ENCODE data around the gene C2. TPM values are rescaled to one million over a fixed set of nuclear protein-coding genes. Genes with fewer than 3 reads are reported as not detected.

Gene C2
- total RNA-seq, 1 experiment from 2014 or later = 1.7 TPM

GRCh38 chr6:31889331-31889972 is 38.1 kb upstream of the C2 start:
- DNase-seq = no peak
- Histone ChIP-seq H3K36me3 (replicated peaks; ENCODE audit: control insufficient read depth, insufficient read depth, low read length) (peaks cover 57% of the 10 kb centered on the region), H3K27me3 (ENCODE audit: control insufficient read depth, insufficient read depth, low read length) (no peaks in the 10 kb centered on the region), H3K4me3 (ENCODE audit: insufficient read depth, low read depth, low read length) (no peak overlapping the region)

- H3K4me3 ChIP-seq (ENCODE audit: insufficient read depth, low read depth, low read length) = no peak overlapping the region
- peaks cover 43% of the 10 kb centered on the region for H3K36me3 ChIP-seq (replicated peaks; ENCODE audit: control insufficient read depth, insufficient read depth, low read length)
- H3K27me3 ChIP-seq (ENCODE audit: control insufficient read depth, insufficient read depth, low read length) = no peaks in the 10 kb centered on the region
- DNase-seq = peak; percentile 32
These were observed 34.7 kb upstream of the C2 start for GRCh38 chr6:31892821-31893220.

GRCh38 chr6:31896493-31896855 is 31.0 kb upstream of the C2 start:
- DNase-seq = no peak
- H3K36me3 ChIP-seq (replicated peaks; ENCODE audit: control insufficient read depth, insufficient read depth, low read length) = peaks cover 24% of the 10 kb centered on the region
- no peaks in the 10 kb centered on the region for H3K27me3 ChIP-seq (ENCODE audit: control insufficient read depth, insufficient read depth, low read length)
- H3K4me3 ChIP-seq (ENCODE audit: insufficient read depth, low read depth, low read length) = peak overlapping the region; percentile 87

GRCh38 chr6:31896856-31897611 is 30.5 kb upstream of the C2 start:
- Histone ChIP-seq H3K36me3 (replicated peaks; ENCODE audit: control insufficient read depth, insufficient read depth, low read length) (peaks cover 23% of the 10 kb centered on the region), H3K4me3 (ENCODE audit: insufficient read depth, low read depth, low read length) (peak overlapping the region; percentile 87), H3K27me3 (ENCODE audit: control insufficient read depth, insufficient read depth, low read length) (no peaks in the 10 kb centered on the region)
- DNase-seq = peak; percentile 96

- no peaks in the 10 kb centered on the region for H3K27me3 ChIP-seq (ENCODE audit: control insufficient read depth, insufficient read depth, low read length)
- H3K36me3 ChIP-seq (replicated peaks; ENCODE audit: control insufficient read depth, insufficient read depth, low read length) = peaks cover 16% of the 10 kb centered on the region
- DNase-seq = peak; percentile 97
- peak within 1 kb of the TSS; percentile 87 for H3K4me3 ChIP-seq (ENCODE audit: insufficient read depth, low read depth, low read length)
These were observed 29.7 kb upstream of the C2 start, which contains the start of gene EHMT2 for GRCh38 chr6:31897612-31898382. Gene EHMT2, minus strand, starts transcription at chr6:31897698. Its CDS starts 21 bp downstream, at chr6:31897677.

GRCh38 chr6:31898383-31899011 is 29.0 kb upstream of the C2 start:
- Histone ChIP-seq H3K36me3 (replicated peaks; ENCODE audit: control insufficient read depth, insufficient read depth, low read length) (peaks cover 11% of the 10 kb centered on the region), H3K27me3 (ENCODE audit: control insufficient read depth, insufficient read depth, low read length) (no peaks in the 10 kb centered on the region), H3K4me3 (ENCODE audit: insufficient read depth, low read depth, low read length) (peak overlapping the region; percentile 87)
- peak; percentile 76 for DNase-seq

- Histone ChIP-seq H3K27me3 (ENCODE audit: control insufficient read depth, insufficient read depth, low read length) (no peaks in the 10 kb centered on the region), H3K36me3 (replicated peaks; ENCODE audit: control insufficient read depth, insufficient read depth, low read length) (peaks cover 11% of the 10 kb centered on the region), H3K4me3 (ENCODE audit: insufficient read depth, low read depth, low read length) (no peak overlapping the region)
- DNase-seq = no peak
These were observed 28.3 kb upstream of the C2 start for GRCh38 chr6:31899215-31899614.

- H3K36me3 ChIP-seq (replicated peaks; ENCODE audit: control insufficient read depth, insufficient read depth, low read length) = peaks cover 9% of the 10 kb centered on the region
- no peaks in the 10 kb centered on the region for H3K27me3 ChIP-seq (ENCODE audit: control insufficient read depth, insufficient read depth, low read length)
- peak; percentile 19 for DNase-seq
- no peak overlapping the region for H3K4me3 ChIP-seq (ENCODE audit: insufficient read depth, low read depth, low read length)
These were observed 27.4 kb upstream of the C2 start for GRCh38 chr6:31899882-31900722.

GRCh38 chr6:31900917-31901414 is 26.6 kb upstream of the C2 start:
- Histone ChIP-seq H3K4me3 (ENCODE audit: insufficient read depth, low read depth, low read length) (peak overlapping the region; percentile 65), H3K36me3 (replicated peaks; ENCODE audit: control insufficient read depth, insufficient read depth, low read length) (peaks cover 2% of the 10 kb centered on the region), H3K27me3 (ENCODE audit: control insufficient read depth, insufficient read depth, low read length) (no peaks in the 10 kb centered on the region)
- DNase-seq = peak; percentile 55

- Histone ChIP-seq H3K27me3 (ENCODE audit: control insufficient read depth, insufficient read depth, low read length) (no peaks in the 10 kb centered on the region), H3K4me3 (ENCODE audit: insufficient read depth, low read depth, low read length) (peak overlapping the region; percentile 65), H3K36me3 (replicated peaks; ENCODE audit: control insufficient read depth, insufficient read depth, low read length) (no peaks in the 10 kb centered on the region; the same call in 1 of the 2 replicates)
- DNase-seq = peak; percentile 90
These were observed 26.0 kb upstream of the C2 start for GRCh38 chr6:31901415-31901952.

- DNase-seq = peak; percentile 99
- peak within 1 kb of the TSS; percentile 65 for H3K4me3 ChIP-seq (ENCODE audit: insufficient read depth, low read depth, low read length)
- no peaks in the 10 kb centered on the region; the same call in 1 of the 2 replicates for H3K36me3 ChIP-seq (replicated peaks; ENCODE audit: control insufficient read depth, insufficient read depth, low read length)
- H3K27me3 ChIP-seq (ENCODE audit: control insufficient read depth, insufficient read depth, low read length) = no peaks in the 10 kb centered on the region
These were observed 25.4 kb upstream of the C2 start, which contains the start of gene ZBTB12 for GRCh38 chr6:31901953-31902643. Gene ZBTB12, minus strand, starts transcription at chr6:31902086. Its CDS starts 781 bp downstream, at chr6:31901305.

GRCh38 chr6:31903957-31904356 is 23.6 kb upstream of the C2 start:
- no peaks in the 10 kb centered on the region; the same call in 1 of the 2 replicates for H3K36me3 ChIP-seq (replicated peaks; ENCODE audit: control insufficient read depth, insufficient read depth, low read length)
- H3K27me3 ChIP-seq (ENCODE audit: control insufficient read depth, insufficient read depth, low read length) = no peaks in the 10 kb centered on the region
- H3K4me3 ChIP-seq (ENCODE audit: insufficient read depth, low read depth, low read length) = no peak overlapping the region
- DNase-seq = no peak

GRCh38 chr6:31905041-31905440 is 22.5 kb upstream of the C2 start:
- H3K36me3 ChIP-seq (replicated peaks; ENCODE audit: control insufficient read depth, insufficient read depth, low read length) = no peaks in the 10 kb centered on the region; the same call in 1 of the 2 replicates
- no peaks in the 10 kb centered on the region for H3K27me3 ChIP-seq (ENCODE audit: control insufficient read depth, insufficient read depth, low read length)
- no peak for DNase-seq
- no peak overlapping the region for H3K4me3 ChIP-seq (ENCODE audit: insufficient read depth, low read depth, low read length)
